ENCODE results near the gene ERLEC1.

The ERLEC1 gene

GRCh38 chr2:53782676-53783075 is 4.2 kb upstream of the ERLEC1 start:
- DNase-seq (ENCODE audit: low read depth in 2 of 3, low spot score in 1 of 3), result no peak

- DNase-seq (ENCODE audit: low read depth in 2 of 3, low spot score in 1 of 3), result no peak
These were observed 2.4 kb upstream of the ERLEC1 start for GRCh38 chr2:53784436-53784835.

GRCh38 chr2:53785366-53785765 is 1.5 kb upstream of the ERLEC1 start:
- DNase-seq (ENCODE audit: low read depth in 2 of 3, low spot score in 1 of 3), result no peak

- peak in 1 of 3 donors; percentile 16 for DNase-seq (ENCODE audit: low read depth in 2 of 3, low spot score in 1 of 3)
These were observed 516 bp upstream of the ERLEC1 start for GRCh38 chr2:53786352-53786704.

GRCh38 chr2:53787614-53788289 is 908 bp downstream of the ERLEC1 start:
- no peak for DNase-seq (ENCODE audit: low read depth in 2 of 3, low spot score in 1 of 3)

GRCh38 chr2:53793261-53793660 is 6.4 kb downstream of the ERLEC1 start:
- no peak for DNase-seq (ENCODE audit: low read depth in 2 of 3, low spot score in 1 of 3)

- DNase-seq (ENCODE audit: low read depth in 2 of 3, low spot score in 1 of 3), result no peak
These were observed 7.0 kb downstream of the ERLEC1 start for GRCh38 chr2:53793821-53794220.

GRCh38 chr2:53801547-53801946 is 14.7 kb downstream of the ERLEC1 start:
- DNase-seq (ENCODE audit: low read depth in 2 of 3, low spot score in 1 of 3), result no peak

- DNase-seq (ENCODE audit: low read depth in 2 of 3, low spot score in 1 of 3), result no peak
These were observed 15.8 kb downstream of the ERLEC1 start for GRCh38 chr2:53802617-53803151.

GRCh38 chr2:53811601-53812000 is 24.8 kb downstream of the ERLEC1 start:
- no peak for DNase-seq (ENCODE audit: low read depth in 2 of 3, low spot score in 1 of 3)

GRCh38 chr2:53813151-53813550 is 26.3 kb downstream of the ERLEC1 start:
- DNase-seq (ENCODE audit: low read depth in 2 of 3, low spot score in 1 of 3), result no peak

GRCh38 chr2:53818854-53819435 is 32.1 kb downstream of the ERLEC1 start:
- no peak for DNase-seq (ENCODE audit: low read depth in 2 of 3, low spot score in 1 of 3)

- DNase-seq (ENCODE audit: low read depth in 2 of 3, low spot score in 1 of 3), result no peak
These were observed 32.8 kb downstream of the ERLEC1 start for GRCh38 chr2:53819634-53820033.

- DNase-seq (ENCODE audit: low read depth in 2 of 3, low spot score in 1 of 3), result no peak
These were observed 33.2 kb downstream of the ERLEC1 start for GRCh38 chr2:53820048-53820447.

GRCh38 chr2:53820711-53821110 is 33.9 kb downstream of the ERLEC1 start:
- no peak for DNase-seq (ENCODE audit: low read depth in 2 of 3, low spot score in 1 of 3)

GRCh38 chr2:53821810-53822209 is 35.0 kb downstream of the ERLEC1 start:
- no peak for DNase-seq (ENCODE audit: low read depth in 2 of 3, low spot score in 1 of 3)

- DNase-seq (ENCODE audit: low read depth in 2 of 3, low spot score in 1 of 3), result peak in 2 of 3 donors; percentile 4 to 11
These were observed 36.8 kb downstream of the ERLEC1 start for GRCh38 chr2:53823639-53824038.

GRCh38 chr2:53826030-53826410 is 39.2 kb downstream of the ERLEC1 start:
- DNase-seq (ENCODE audit: low read depth in 2 of 3, low spot score in 1 of 3), result no peak

- no peak for DNase-seq (ENCODE audit: low read depth in 2 of 3, low spot score in 1 of 3)
These were observed 39.9 kb downstream of the ERLEC1 start for GRCh38 chr2:53826587-53827397.

- DNase-seq (ENCODE audit: low read depth in 2 of 3, low spot score in 1 of 3), result no peak
These were observed 40.7 kb downstream of the ERLEC1 start for GRCh38 chr2:53827398-53828175.

- no peak for DNase-seq (ENCODE audit: low read depth in 2 of 3, low spot score in 1 of 3)
These were observed 41.5 kb downstream of the ERLEC1 start for GRCh38 chr2:53828331-53828730.

Data from stimulated activated CD4-positive, alpha-beta T cell treated with anti-CD3 and anti-CD28 coated beads, Interleukin-12 subunit alpha, Interleukin-12 subunit beta, amount 100 ng/mL, for 48 hours (primary cell).